NCI-H526 (cell line): ENCODE results near the gene SH3RF3.

Experiments
- DNase-seq, 2 experiments: peaks; one replicate each; lab custom pipeline; 2025; lab: John Stamatoyannopoulos, UW

The SH3RF3 gene

GRCh38 chr2:109287413-109287812, 158.4 kb downstream of the SH3RF3 start:
- no peak for DNase-seq

- DNase-seq = no peak
Measured at GRCh38 chr2:109287838-109288237, 158.8 kb downstream of the SH3RF3 start.

- no peak for DNase-seq
Measured at GRCh38 chr2:109288544-109289368, 159.8 kb downstream of the SH3RF3 start.

GRCh38 chr2:109289504-109290222, 160.7 kb downstream of the SH3RF3 start:
- no peak for DNase-seq

GRCh38 chr2:109290887-109291643, 162.1 kb downstream of the SH3RF3 start:
- DNase-seq = no peak

- no peak for DNase-seq
Measured at GRCh38 chr2:109292386-109292785, 163.4 kb downstream of the SH3RF3 start.

GRCh38 chr2:109293663-109294062, 164.7 kb downstream of the SH3RF3 start:
- DNase-seq = no peak

GRCh38 chr2:109294523-109294922, 165.5 kb downstream of the SH3RF3 start:
- DNase-seq = no peak

GRCh38 chr2:109295070-109295780, 166.2 kb downstream of the SH3RF3 start:
- no peak for DNase-seq

GRCh38 chr2:109295781-109296117, 166.7 kb downstream of the SH3RF3 start:
- DNase-seq = no peak

GRCh38 chr2:109297566-109298490, 168.8 kb downstream of the SH3RF3 start:
- DNase-seq = no peak

- DNase-seq = no peak
Measured at GRCh38 chr2:109298851-109299250, 169.8 kb downstream of the SH3RF3 start.

GRCh38 chr2:109299536-109299935, 170.5 kb downstream of the SH3RF3 start:
- no peak for DNase-seq

GRCh38 chr2:109300582-109300981, 171.6 kb downstream of the SH3RF3 start:
- no peak for DNase-seq

GRCh38 chr2:109301746-109302145, 172.7 kb downstream of the SH3RF3 start:
- DNase-seq = no peak

GRCh38 chr2:109302319-109302718, 173.3 kb downstream of the SH3RF3 start:
- DNase-seq = no peak

GRCh38 chr2:109304242-109304641, 175.2 kb downstream of the SH3RF3 start:
- no peak for DNase-seq

- DNase-seq = no peak
Measured at GRCh38 chr2:109304731-109305470, 175.9 kb downstream of the SH3RF3 start.

- DNase-seq = no peak
Measured at GRCh38 chr2:109305490-109306167, 176.6 kb downstream of the SH3RF3 start.

GRCh38 chr2:109306190-109306589, 177.2 kb downstream of the SH3RF3 start:
- no peak for DNase-seq
